Measurements from ENCODE around the gene ACTG2. TPM values are rescaled to one million over a fixed set of nuclear protein-coding genes. Genes with fewer than 3 reads are reported as not detected.
"Not testable (repeated sequence)": the region's sequence is repeated elsewhere in the genome, so short reads cannot be mapped to it uniquely, and the experiment has no call there.

Gene ACTG2
- polyA plus RNA-seq, 1 donor = 5.1 TPM

DNA sequence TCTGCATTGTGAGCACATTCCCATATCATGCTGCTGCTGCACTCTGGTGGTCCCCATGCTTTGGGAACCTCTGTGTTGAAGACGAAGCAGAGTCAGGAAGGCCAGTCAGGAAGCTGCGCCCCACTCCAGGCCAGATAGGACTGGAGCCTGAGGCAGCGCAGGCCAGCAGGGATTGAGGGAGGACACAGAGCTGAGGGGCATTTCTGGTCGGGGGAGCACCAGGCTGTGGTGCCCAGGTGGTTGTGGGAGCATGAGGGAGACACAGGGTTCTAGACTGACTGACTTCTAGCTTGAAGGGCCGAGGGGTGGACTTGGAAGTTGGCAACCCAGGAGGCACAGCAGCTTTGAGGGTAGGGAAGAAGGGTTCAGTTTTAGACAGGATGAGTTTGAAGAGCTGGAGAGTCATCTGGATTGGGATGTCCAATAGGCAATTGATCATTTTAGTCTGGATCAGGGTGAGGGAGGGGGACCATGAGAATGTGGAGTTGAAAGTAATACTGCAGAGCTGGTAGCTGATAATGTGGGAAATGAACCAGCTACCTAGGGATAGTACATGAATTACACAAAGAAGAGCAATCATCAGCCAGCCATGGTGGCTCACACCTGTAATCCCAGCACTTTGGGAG is 1.4 kb upstream of the ACTG2 start:
- no peak for DNase-seq (ENCODE audit: low read depth)

DNA sequence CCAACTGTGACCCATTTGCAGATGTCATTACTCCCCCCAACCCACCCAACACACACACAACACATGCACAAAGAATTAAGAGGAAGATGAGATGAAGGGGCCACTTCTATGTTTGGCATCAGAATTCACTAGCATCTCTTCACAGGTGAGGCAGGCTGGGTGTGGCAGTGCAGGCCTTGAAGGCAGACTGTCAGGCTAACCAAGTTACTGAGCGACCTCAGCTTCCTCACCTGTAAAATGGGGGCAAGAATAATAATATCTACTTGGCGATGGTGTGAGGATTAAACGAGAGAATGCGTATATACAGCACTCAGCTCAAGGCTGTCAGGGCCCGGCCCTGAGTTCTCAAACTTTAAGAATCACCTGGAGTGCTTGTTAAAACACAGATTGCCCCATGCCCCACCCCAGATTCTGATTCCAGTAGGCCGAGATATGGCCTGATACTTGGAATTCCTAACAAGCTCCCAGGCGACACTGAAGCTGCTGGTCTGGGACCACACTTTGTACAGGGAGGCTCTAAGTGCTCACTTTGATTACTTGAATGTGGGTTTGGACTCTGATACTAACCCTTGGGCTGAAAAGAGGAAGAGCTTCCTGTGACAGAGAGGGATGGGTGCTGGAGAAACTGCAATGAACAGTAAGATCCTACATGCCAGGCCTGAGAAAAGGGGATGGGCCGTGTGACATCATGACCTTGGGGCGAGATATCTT is 1.1 kb downstream of the ACTG2 start:
- no peak for DNase-seq (ENCODE audit: low read depth)

DNA sequence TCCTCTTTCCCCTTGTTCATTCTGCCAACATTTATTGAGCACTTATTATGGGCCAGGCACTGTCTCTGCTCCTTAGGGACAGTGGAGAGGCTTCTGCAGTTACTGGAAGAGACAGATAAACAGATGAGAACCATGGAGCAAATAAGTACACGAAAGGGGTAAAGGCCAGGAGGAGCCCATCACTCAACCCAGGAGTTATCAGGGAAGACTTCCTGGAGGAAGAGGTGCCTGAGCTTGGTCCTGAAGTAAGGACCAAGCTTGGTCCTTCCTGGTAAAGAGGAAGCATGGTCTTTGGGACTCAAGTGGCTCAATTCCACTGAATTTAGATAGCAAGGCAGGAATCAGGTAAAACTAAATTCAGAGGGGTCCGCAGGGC is 1.7 kb downstream of the ACTG2 start:
- no peak for DNase-seq (ENCODE audit: low read depth)

DNA sequence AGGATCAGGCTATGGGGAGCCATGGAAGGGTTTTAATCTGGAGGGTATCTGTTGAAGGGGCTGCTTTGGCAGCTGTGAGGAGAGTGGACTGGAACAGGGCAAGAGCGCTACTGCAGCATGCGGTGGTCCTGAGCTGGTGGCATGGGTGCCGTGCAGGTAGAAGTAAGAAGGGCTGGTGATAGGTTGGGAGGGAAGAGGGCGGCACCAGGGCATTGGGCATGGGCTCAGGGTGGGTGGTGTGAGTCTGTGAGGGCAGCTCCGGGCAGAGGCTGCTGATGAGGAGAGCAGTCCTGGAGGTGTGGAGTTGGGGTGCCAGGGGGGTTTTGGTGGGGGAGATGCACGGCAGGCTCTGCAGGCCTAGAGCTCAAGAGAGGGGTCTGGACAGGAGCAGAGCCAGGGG is 2.1 kb downstream of the ACTG2 start:
- no peak for DNase-seq (ENCODE audit: low read depth)

DNA sequence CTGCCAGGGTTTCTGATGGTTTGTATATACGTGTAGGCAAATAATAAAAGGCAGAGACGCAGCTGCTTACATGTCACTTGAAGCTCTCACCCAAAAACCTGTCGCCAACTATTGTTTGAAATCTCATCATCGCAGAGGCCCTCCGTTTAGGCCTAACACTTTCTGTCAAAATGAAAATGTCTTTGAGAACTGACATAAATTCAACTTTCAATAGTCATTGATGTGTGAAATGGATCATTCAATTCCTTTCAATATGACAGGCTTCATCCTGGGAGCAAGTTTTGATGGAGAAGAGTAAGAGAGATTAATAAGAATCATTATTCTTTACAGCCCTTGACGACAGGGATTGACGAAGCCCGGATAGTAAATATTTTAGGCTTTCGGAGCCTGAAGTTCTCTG is 2.7 kb downstream of the ACTG2 start:
- no peak for DNase-seq (ENCODE audit: low read depth)

DNA sequence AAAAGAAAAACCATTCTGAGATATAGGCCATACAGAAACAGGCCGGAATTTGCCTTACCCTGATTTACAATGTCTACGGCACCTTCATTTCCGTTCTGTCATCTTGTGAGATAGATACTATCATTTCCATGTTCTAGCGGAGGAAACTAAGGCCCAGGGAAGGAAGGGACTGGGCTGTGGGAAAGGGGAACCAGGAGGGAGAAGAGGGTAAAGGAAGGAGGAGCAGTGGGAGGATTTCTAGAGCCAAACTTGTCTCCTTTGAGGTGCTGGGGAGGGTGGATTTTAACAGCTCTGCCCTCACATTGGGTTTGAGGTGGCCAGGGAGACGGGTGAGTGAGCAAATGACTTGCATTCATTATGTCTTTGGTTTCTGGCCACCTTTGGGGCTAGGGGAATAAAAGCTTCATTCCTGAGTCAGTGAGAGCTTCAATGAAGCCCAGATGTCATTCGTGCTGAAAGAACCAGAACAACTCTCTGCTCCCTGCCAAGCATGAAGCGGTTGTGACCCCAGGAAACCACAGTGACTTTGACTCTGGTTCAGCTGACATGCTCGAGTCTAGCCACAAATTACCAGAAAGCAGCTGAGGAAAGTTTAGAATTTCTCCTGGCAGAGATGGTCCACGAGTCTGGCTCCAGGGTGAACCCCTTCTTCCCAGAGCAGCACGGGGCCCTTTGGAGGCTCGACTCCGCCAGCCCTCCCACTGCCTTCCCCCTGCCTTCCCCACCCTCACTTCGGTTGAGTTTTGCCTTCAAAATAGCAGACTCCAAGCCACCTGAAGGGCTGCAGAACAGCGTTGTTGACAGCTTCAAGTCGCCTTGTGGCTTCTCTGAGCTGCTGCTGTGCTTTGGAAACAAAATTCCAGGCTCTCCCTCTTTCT is 3.8 kb downstream of the ACTG2 start:
- DNase-seq (ENCODE audit: low read depth) = no peak

DNA sequence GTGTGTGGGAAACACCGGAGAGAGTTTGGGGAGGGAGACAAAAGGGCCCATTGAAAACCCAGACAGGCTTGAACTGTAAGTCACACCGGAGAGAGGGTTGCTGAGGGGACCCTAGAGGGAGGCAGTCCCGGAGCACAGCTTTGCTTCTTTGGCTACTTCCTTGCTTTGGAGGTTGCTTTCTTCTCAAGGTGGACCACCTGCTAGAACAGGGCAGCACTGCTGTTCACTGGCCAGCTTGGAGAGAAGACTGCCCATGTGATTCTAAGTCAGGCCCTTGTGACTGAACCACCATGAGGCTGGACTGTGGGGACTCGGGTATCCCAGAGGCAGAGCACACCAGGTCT is 4.4 kb downstream of the ACTG2 start:
- DNase-seq (ENCODE audit: low read depth) = no peak

DNA sequence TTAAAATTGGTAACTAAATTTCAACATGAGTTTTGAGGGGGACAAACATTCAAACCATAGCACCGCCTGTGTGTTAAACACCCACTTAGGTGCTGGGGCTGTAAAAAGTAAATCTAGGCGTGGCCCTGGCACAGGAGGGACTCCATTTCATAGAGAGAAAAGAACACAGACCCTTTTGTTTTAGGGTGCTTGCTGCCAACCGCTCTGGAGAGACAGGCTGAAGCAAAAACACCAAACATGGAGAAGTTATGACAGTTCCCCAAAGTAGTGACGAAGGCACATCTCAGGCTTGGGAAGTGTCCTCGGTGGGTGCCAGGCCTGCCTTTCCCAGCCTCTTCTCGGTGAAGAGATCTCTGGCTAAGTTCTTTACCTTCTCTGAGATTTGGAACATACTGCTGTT is 5.1 kb downstream of the ACTG2 start:
- no peak for DNase-seq (ENCODE audit: low read depth)

DNA sequence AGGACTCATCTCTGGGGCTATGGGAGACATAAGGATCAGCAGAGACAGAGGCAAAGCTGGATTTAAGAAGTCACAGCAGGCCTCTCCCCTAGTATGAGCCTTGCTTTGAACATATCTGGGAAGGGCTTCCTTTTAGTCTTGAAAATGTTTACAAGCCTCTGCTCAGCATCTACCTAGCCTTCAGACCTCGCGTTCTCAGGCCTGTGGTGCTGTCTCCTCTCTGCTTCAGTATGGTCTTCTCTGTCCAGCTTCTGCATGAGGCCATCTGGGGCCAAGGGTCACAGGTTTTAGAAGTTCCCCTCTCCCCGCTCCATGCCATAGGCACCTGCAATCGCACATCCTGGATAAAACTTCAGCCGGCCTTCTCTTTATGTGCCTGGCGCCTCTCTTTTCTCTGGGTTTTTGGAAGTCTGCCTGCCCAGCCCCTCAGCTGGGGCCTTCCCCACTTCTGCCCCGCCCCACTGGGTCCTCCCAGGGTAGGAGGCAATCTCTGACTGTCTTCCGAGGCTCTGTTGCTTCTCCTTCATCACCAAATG is 7.1 kb downstream of the ACTG2 start:
- no peak for DNase-seq (ENCODE audit: low read depth)

DNA sequence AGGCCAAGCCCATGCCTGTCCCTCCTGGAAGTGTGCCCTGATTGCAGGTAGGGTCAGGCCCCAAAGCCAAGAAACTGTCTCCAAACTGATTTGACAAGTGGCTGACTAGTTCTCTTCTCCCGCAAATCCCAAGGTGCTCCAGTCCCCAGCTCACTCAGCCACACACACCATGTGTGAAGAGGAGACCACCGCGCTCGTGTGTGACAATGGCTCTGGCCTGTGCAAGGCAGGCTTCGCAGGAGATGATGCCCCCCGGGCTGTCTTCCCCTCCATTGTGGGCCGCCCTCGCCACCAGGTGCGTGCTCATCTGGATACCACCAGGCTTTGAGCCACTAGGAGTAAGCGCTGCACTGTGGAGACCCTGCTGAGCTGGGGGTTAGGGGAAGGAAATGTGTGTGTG is 8.3 kb downstream of the ACTG2 start:
- no peak for DNase-seq (ENCODE audit: low read depth)

DNA sequence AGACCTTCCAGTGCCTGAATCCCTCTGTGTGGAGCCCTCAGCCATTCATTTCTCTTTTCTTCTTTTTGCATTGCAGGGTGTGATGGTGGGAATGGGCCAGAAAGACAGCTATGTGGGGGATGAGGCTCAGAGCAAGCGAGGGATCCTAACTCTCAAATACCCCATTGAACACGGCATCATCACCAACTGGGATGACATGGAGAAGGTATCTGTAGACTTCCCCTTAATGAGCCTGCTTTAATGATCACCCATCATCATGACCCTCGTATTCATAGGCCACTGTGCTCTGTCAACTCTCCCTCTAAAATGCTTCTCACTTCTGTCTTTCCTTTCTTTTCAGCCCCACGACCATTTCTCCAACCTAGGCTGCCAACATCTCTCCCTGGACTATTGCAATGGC is 9.5 kb downstream of the ACTG2 start:
- no peak for DNase-seq (ENCODE audit: low read depth)

DNA sequence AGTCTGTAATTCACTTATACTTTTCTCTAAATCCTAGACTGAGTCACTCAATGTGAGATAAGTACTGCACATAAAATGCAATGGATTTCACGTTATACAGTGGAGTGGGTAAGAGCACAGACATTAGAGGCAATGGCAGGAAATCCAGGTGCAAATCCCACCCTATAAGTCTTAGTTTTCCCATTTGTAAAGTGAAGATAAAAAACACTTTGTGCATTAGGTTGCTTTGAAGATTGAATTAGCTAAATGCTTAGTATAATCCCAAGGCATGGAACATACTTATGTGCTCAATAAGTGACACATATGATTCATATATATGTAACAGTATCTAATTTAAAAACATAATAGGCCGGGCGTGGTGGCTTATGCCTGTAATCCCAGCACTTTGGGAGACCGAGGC is 10.5 kb downstream of the ACTG2 start:
- no peak for DNase-seq (ENCODE audit: low read depth)

DNA sequence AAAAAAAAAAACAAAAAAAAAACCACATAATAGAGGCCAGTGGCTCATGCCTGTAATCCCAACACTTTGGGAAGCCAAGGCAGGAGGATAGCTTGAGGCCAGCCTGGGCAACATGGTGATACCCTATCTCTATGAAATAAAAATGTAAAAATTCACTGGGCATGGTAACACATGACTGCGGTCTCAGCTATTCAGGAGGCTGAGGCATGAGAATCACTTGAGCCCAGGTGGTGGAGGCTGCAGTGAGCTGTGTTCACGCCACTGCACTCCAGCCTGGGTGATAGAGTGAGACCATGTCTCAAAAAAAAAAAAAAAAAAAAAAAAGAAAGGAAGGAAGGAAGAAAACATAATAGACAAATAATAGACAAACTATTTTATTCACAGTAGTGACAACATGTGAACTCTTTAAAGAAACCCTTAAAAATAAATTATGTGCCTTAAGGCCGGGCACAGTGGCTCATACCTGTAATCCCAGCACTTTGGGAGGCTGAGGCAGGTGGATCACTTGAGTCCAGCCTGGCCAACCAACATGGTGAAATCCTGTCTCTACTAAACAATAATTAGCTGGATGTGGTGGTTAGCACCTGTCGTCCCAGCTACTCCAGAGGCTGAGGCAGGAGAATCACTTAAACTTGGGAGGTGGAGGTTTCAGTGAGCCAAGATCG is 11.3 kb downstream of the ACTG2 start:
- DNase-seq (ENCODE audit: low read depth) = not testable (repeated sequence)

DNA sequence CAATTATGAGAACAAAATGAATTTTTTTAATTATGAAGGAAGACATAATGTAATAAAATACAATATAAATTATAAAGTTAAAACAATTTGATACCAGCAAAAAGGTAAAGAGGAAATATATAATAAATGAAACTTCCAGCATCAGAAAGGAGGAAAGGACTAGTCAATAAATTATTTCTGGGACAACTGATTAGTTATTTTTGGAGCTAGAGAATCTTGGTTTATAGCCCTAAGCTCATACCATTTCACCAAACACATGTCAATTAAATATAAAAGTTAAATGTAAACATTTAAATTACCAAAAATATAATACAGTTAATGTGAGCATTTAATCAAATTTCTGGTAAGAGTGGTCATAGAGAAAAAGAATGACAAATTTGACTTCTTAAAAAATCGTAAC is 12.1 kb downstream of the ACTG2 start:
- DNase-seq (ENCODE audit: low read depth) = no peak

DNA sequence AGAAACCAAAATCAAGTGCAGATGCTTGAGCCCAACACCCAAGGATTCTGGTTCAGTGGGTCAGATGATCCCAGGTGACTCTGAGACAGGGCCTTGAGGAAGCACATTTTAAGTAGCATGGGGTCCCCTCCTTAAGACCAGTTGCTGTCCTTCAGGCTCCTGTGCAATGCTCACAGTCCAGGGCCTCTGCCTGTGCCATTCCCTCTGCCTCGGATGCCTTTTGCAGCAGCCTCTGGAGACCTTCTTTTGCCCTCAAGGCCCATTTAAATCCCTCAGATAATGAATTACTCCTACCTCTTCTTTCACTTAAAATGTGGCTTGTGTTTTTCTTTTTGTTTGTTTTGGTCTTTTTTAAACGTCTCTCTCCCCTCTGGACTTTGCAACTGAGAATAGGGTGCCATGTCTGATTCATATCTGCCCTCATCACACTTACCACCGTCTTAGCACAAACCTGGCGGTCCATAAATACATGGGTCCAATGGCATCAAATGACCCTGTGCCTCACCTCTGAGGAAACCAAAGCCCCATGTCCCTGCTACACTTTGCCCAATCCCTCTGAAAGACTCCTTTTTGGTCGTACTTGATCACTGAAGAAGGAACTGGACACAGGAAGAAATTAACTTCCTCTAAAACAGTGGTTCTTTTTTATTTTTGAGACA is 14.2 kb downstream of the ACTG2 start:
- no peak for DNase-seq (ENCODE audit: low read depth)

DNA sequence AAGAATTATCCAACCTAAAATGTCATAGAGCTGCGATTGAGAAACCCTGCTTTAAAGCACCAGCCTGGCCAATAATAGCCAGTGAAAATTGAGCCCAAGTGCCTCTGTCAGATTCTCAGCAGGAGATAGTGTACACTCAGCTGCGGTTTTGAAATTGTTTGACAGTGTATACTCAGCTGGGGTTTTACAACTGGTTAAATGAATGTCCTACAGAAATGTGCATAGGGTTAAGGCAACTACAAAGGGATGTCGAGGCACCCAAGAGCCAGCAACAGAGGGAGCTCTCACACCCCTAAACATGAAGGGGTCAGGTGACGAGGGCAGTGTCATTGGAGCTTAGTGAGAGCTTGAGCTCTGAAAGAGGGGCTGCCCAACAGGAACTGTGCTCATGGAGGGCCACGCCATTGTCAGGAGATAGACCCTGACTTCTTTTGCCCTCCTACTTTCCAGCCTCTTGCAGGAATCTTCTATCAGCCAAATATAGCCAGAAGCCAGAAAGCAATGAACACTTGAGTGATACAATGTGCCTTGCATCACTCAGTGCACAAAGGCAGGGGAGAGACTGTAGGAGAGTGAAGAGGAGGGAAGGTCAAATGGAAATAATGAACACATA is 15.1 kb downstream of the ACTG2 start:
- DNase-seq (ENCODE audit: low read depth) = no peak

DNA sequence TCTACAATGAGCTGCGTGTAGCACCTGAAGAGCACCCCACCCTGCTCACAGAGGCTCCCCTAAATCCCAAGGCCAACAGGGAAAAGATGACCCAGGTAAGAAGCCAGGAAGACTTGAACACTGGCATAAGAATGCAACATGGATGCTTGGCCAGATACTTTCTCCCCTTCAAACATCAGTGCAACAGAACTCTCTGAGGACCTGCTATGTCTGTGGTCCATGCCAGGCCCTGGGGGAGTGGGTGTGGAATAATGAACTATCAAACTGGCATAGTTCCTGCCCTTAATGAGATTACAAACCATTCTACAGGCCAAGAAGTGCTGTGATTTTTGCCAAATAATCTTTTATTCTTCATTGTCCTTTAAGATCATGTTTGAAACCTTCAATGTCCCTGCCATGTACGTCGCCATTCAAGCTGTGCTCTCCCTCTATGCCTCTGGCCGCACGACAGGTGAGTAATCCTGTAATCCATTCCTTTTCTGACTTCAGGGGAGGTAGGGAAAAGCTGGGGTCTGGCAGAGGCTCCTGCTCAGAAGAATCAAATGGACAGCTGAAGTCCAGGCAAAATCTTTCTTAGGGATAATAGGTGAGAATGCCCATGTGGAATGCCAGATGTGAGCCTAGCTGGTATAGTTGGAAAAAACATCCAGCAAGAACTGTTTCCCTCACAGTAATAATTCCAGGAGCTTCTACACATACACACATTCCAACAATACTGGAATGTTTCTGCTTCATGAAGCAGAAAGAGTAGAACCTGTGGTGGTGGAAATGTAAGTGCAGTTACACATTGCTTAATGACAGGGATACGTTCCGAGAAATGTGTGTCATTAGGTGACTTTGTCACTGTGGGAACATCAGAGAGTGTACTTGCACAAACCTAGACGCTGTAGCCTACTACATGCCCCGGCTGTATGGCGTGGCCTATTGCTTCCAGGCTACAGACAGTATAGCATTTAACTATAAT is 16.2 kb downstream of the ACTG2 start:
- DNase-seq (ENCODE audit: low read depth) = no peak

DNA sequence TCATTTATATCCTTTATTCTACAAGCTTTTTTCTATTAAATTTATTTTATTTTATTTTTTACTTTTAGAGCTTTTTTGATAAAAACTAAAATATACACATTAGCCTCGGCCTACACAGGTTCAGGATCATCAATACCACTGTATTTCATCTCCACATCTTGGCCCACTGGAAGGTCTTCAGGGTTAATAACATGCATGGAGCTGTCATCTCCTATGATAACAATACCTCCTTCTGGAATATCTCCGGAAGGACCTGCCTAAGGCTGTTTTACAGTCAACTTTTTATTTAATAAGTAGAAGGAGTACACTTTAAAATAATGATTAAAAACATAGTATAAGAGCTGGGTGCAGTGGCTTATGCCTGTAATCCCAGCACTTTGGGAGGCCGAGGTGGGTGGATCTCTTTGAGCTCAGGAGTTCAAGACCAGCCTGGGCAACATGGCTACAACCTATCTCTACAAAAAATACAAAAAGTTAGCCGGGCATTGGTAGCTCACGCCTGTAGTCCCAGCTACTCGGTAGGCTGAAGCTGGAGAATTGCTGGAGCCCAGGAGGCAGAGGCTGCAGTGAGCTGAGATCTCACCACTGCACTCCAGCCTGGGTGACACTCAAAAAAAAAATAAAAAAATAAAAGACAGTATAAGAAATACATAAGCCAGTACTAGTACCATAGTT is 18.2 kb downstream of the ACTG2 start:
- DNase-seq (ENCODE audit: low read depth) = no peak

DNA sequence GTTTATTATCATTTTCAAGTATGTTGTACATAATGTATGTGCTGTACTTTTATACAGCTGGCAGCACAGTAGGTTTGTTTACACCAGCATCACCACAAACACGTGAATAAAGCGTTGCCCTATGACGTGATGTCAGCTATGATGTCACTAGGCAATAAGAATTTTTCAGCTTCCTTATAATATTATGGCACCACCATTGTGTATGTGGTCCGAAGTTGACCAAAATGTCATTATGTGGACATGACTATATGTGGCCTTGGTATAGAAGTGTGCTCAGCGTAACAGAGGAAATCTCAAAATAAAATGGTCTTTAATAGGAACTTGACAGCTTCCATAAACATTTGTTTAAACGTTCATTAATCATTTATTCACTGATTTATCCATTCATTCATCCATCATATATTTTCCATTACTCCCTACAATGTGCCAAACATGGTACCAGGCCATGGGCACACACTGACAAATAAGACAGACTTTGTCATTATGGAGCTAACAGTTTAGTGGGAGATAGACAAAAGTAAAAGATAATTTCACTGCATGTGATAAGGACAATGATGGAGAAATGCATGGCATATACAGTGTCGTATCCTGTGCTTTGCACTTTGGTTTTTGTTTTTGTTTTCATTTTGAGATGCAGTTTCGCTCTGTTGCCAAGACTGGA is 18.9 kb downstream of the ACTG2 start:
- no peak for DNase-seq (ENCODE audit: low read depth)

Measured in forelimb muscle (tissue), 1 donor.